GM13977 (cell line): Measurements from ENCODE around the gene FAAH.
A peak's percentile ranks its signal among the peaks of the same experiment; 100 is the strongest.

Experiments used
- DNase-seq: peaks from one replicate; pipeline ENCODE4 v3.0.0; 2012; ENCODE audit warnings: low spot score
- CTCF ChIP-seq: IDR thresholded peaks from 2 replicates; pipeline ENCODE4 v1.5.1; 2012; ENCODE audit warnings: mild to moderate bottlenecking, control low read depth; ENCODE audit not compliant: insufficient read depth; ENCODE audit errors: extremely low read depth, missing control alignments
- in situ Hi-C: fragments of 300-500 bp; cut with MboI; formaldehyde crosslinking; loops from one replicate; pipeline ENCODE4 v1.12.0; 2022; ENCODE audit warnings: low sequenced_read_pairs, low pct_unique_long_range_greater_than_20kb, mixed read lengths, inconsistent platforms; ENCODE audit not compliant: unreplicated experiment

The FAAH gene

GRCh38 chr1:46411010-46411405 lies 16.9 kb downstream of the FAAH start:
- DNase-seq: no peak
- in situ Hi-C loops: no loop called here
- no peak for TF ChIP-seq CTCF

- in situ Hi-C loops: no loop called here
- no peak for DNase-seq
- peak; percentile 43 for TF ChIP-seq CTCF
These were observed 17.7 kb downstream of the FAAH start for GRCh38 chr1:46411601-46412341.

- in situ Hi-C loops: no loop called here
- no peak for TF ChIP-seq CTCF
- DNase-seq: no peak
These were observed 18.9 kb downstream of the FAAH start for GRCh38 chr1:46412893-46413595.

GRCh38 chr1:46413596-46413985 lies 19.5 kb downstream of the FAAH start:
- peak; percentile 48 for DNase-seq

GRCh38 chr1:46415514-46415913 lies 21.4 kb downstream of the FAAH start:
- in situ Hi-C loops: no loop called here
- no peak for TF ChIP-seq CTCF

More at GRCh38 chr1:46413596-46413985, 19.5 kb downstream of the FAAH start:
- in situ Hi-C loops: no loop called here
- TF ChIP-seq CTCF: no peak

GRCh38 chr1:46418976-46419375 lies 24.9 kb downstream of the FAAH start:
- in situ Hi-C loops: no loop called here
- no peak for TF ChIP-seq CTCF
- no peak for DNase-seq

More at GRCh38 chr1:46415514-46415913, 21.4 kb downstream of the FAAH start:
- no peak for DNase-seq
